Measurements from ENCODE around the gene LHX6. TPM values are rescaled to one million over a fixed set of nuclear protein-coding genes. Genes with fewer than 3 reads are reported as not detected.

Gene LHX6
- total RNA-seq, 4 donors from 2014 or later: 0.53 to 12.4 (median 3.1) TPM

DNA sequence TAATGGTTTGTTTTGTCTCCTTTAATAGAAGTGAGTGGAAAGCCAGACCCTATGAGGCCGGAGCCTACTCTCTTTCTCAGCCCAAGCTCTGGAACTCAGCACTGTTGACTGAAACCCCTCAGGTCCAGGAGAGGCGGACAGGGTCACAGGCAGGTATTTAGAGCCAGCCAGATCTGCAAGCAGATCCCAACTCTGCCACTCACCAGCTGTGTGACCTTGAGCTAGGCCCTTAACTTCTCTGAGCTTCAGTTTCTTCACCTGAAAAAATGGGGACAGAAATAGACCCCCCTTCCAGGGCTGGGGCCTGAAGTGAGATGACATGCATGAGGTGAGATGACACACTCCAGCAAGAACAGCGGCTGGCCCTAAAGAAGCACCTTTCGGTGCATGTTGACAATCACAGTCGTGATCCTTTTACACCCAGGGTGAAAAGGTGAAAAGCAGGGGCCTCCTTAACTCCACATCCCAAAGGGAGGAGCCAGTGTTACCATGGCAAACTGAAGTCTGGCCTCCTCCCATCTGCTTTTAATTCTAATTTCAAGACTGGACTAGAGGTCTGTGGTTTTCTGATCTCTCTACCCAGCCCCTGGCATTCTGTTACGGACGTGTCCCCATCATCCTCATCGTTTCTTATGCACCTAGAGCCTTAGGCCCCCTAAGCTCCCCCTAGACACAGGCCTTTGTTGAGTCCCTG is 41.8 kb downstream of the LHX6 start:
- Histone ChIP-seq H3K4me3 (no peak overlapping the region), H3K9me3 (no peaks in the 10 kb centered on the region), H3K4me1 (peaks cover 0 to 8% (median 0%) of the 10 kb centered on the region in 4 donors), H3K27ac (no peak overlapping the region), H3K27me3 (no peaks in the 10 kb centered on the region), H3K36me3 (no peaks in the 10 kb centered on the region)
- TF ChIP-seq, protein P1, sequence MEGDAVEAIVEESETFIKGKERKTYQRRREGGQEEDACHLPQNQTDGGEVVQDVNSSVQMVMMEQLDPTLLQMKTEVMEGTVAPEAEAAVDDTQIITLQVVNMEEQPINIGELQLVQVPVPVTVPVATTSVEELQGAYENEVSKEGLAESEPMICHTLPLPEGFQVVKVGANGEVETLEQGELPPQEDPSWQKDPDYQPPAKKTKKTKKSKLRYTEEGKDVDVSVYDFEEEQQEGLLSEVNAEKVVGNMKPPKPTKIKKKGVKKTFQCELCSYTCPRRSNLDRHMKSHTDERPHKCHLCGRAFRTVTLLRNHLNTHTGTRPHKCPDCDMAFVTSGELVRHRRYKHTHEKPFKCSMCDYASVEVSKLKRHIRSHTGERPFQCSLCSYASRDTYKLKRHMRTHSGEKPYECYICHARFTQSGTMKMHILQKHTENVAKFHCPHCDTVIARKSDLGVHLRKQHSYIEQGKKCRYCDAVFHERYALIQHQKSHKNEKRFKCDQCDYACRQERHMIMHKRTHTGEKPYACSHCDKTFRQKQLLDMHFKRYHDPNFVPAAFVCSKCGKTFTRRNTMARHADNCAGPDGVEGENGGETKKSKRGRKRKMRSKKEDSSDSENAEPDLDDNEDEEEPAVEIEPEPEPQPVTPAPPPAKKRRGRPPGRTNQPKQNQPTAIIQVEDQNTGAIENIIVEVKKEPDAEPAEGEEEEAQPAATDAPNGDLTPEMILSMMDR (IDR thresholded peaks at IDR 0.05): no peak
- no peak for TF ChIP-seq POLR2A (IDR thresholded peaks at IDR 0.05)
- DNase-seq: no peak

DNA sequence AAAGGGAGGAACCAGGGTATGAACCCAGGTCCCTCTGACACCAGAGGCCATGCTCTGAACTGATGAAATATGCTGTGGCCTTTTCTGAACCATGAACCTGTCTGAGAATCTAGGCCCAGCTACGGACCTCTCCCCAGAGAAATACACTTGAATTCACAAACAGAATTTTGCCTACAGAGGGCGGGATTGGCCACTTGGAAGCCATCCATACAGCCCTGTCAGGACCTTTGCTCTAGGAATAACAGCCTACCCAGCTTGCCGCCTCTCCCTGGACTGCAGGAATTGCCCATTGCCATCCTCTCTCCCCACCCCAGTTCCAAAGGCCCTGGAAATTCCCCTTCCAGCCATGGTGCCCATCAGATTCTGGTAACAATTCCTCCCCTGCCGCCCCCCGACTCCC is 42.5 kb downstream of the LHX6 start:
- TF ChIP-seq POLR2A (IDR thresholded peaks at IDR 0.05): no peak
- TF ChIP-seq, protein P1 (IDR thresholded peaks at IDR 0.05): peak in 3 of 6 experiments; percentile 25 to 38 (median 25)
- Histone ChIP-seq H3K4me1 (peaks cover 0 to 8% (median 0%) of the 10 kb centered on the region in 4 donors), H3K9me3 (no peaks in the 10 kb centered on the region), H3K27ac (no peak overlapping the region), H3K27me3 (no peaks in the 10 kb centered on the region), H3K4me3 (no peak overlapping the region), H3K36me3 (no peaks in the 10 kb centered on the region)
- DNase-seq: peak in 2 of 3 donors; percentile 52 to 57

DNA sequence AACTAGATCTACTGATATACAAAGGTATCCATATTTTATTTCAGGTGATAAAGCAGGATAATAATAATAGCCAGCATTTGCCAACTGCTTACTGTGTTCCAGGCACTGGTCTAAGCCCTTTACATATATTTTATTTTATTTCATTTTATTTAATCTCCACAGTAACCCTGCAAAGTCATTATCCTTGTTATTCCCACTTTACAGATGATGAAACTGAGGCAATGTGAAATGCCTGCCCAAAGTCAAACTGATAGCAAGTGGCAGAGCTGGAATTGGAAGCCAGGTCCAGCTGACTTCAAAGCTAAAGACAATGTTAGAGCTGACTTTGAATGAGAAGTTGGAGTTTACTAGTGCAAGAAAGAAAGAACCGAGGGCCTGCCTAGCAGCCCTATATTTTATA is 44.2 kb downstream of the LHX6 start:
- peaks cover 0 to 13% (median 0%) of the 10 kb centered on the region in 4 donors for H3K4me1 ChIP-seq
- no peak for TF ChIP-seq POLR2A (IDR thresholded peaks at IDR 0.05)
- TF ChIP-seq, protein P1 (IDR thresholded peaks at IDR 0.05): no peak
- no peaks in the 10 kb centered on the region for H3K36me3 ChIP-seq
- no peak overlapping the region for H3K4me3 ChIP-seq
- no peaks in the 10 kb centered on the region for H3K27me3 ChIP-seq
- no peak for DNase-seq
- no peak overlapping the region for H3K27ac ChIP-seq
- H3K9me3 ChIP-seq: no peaks in the 10 kb centered on the region

DNA sequence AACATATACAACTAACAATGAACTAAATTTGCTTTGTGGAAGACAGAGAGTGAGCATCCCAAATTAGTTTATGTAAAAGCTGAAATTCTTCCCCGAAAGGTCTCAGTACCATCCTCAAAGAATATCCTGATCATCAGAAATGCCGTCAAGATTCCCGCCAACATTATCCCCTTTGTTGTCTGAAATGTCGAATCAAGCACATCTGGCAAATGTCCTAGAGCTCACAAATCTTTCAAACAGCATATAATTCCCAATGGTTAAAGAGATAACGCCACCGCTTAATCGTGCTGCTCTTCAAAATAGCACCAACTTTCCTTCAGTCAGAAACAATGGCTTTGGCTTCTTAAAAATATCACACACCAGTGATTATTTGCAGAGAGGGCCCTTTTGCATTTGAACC is 45.3 kb downstream of the LHX6 start:
- H3K4me3 ChIP-seq: no peak overlapping the region
- H3K27ac ChIP-seq: no peak overlapping the region
- peaks cover 0 to 17% (median 0%) of the 10 kb centered on the region in 4 donors for H3K4me1 ChIP-seq
- DNase-seq: no peak
- no peaks in the 10 kb centered on the region for H3K9me3 ChIP-seq
- no peaks in the 10 kb centered on the region for H3K27me3 ChIP-seq
- no peak for TF ChIP-seq POLR2A (IDR thresholded peaks at IDR 0.05)
- H3K36me3 ChIP-seq: no peaks in the 10 kb centered on the region

DNA sequence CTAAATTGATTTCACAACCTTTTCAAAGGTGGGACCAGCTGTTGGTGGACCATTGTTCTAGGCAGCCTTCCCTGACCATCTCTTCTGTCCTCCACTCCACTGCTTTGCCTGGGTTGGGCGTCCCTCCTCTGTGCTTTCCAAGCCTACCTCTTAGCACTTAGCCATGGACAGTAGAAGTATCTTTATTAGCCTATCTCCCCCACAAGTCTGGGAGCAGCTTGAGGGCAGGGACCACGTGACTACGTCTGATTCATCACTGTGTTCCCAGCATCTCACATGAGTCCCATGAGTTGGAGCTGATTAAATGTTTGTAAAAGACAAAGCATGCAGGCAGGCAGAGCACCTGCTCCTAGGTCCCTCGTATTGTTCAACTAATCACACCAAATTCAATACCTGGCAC is 48.1 kb downstream of the LHX6 start:
- no peak for DNase-seq

DNA sequence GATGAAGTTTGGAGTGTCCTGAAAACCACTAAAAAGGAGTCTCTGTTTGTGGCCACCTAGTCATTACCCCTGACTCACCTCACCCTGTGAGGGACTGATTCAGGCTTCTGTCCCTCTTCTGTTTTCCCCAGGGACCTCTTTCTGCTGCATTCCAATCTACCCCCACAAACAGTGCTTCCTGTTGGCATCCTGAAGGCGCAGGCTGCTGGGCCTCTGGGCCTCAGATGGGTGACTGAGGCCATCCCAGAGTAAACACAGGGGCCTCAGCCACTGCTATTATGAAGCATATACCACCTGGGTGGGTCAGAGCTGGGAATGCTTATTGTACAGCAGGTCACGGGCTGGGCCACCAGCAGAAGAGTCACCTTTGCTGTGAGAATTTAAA is 49.1 kb downstream of the LHX6 start:
- no peak overlapping the region for H3K4me3 ChIP-seq
- no peaks in the 10 kb centered on the region for H3K36me3 ChIP-seq
- H3K9me3 ChIP-seq: no peaks in the 10 kb centered on the region
- DNase-seq: no peak
- peaks cover 0 to 10% (median 0%) of the 10 kb centered on the region in 4 donors for H3K4me1 ChIP-seq
- peak overlapping the region in 1 of 4 donors; percentile 52 for H3K27ac ChIP-seq
- TF ChIP-seq POLR2A (IDR thresholded peaks at IDR 0.05): no peak
- TF ChIP-seq, protein P1 (IDR thresholded peaks at IDR 0.05): no peak
- H3K27me3 ChIP-seq: no peaks in the 10 kb centered on the region

More for the DNA sequence above, 48.1 kb downstream of the LHX6 start:
- H3K27me3 ChIP-seq: no peaks in the 10 kb centered on the region
- peaks cover 0 to 10% (median 0%) of the 10 kb centered on the region in 4 donors for H3K4me1 ChIP-seq
- H3K9me3 ChIP-seq: no peaks in the 10 kb centered on the region
- no peak overlapping the region for H3K27ac ChIP-seq
- no peaks in the 10 kb centered on the region for H3K36me3 ChIP-seq
- no peak overlapping the region for H3K4me3 ChIP-seq
- TF ChIP-seq, protein P1 (IDR thresholded peaks at IDR 0.05): no peak
- no peak for TF ChIP-seq POLR2A (IDR thresholded peaks at IDR 0.05)
